ENCODE measurements around the gene ZCWPW1.

ZCWPW1 gene

DNA sequence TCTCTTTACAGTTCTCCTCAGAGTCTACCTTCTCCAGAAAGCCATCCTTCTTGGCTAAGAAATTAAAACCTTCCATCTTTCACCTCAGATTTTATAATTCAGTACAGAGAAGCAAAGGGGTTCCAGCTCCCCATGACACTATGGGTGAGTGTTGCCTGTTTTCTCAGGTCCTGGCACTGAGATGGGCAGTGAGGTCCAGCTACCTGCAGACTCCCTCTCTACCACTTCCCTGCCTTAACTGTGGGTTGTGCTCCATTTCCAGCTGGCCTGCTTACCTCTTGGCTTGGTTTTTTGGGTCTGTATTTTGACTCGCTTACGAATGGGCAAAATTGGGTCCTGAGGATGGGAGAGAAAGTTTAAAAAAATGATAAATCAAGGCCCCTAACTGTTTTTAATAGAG is 26.3 kb downstream of the ZCWPW1 start:
- Mint-ChIP-seq H3K27ac (no peak overlapping the region), H3K4me3 (no peak overlapping the region), H3K36me3 (peaks cover 6% of the 10 kb centered on the region), H3K9me3 (no peaks in the 10 kb centered on the region), H3K4me1 (peaks cover 13% of the 10 kb centered on the region)
- DNase-seq (ENCODE audit: low spot score in 2 of 2) (no peak), ATAC-seq (no peak)

GRCh38 chr7:100401811-100402210 is 26.7 kb downstream of the ZCWPW1 start:
- DNase-seq (ENCODE audit: low spot score in 2 of 2) (no peak), ATAC-seq (no peak)
- Mint-ChIP-seq H3K4me3 (no peak overlapping the region), H3K4me1 (peaks cover 17% of the 10 kb centered on the region), H3K9me3 (no peaks in the 10 kb centered on the region), H3K27ac (no peak overlapping the region), H3K36me3 (peaks cover 6% of the 10 kb centered on the region)

- H3K4me1 Mint-ChIP-seq = peaks cover 22% of the 10 kb centered on the region
- no peak for DNase-seq (ENCODE audit: low spot score in 2 of 2)
- no peaks in the 10 kb centered on the region for H3K9me3 Mint-ChIP-seq
- no peak overlapping the region for H3K27ac Mint-ChIP-seq
- ATAC-seq = no peak
- peaks cover 11% of the 10 kb centered on the region for H3K36me3 Mint-ChIP-seq
- H3K4me3 Mint-ChIP-seq = no peak overlapping the region
Observed at GRCh38 chr7:100400656-100401055, 27.8 kb downstream of the ZCWPW1 start.

DNA sequence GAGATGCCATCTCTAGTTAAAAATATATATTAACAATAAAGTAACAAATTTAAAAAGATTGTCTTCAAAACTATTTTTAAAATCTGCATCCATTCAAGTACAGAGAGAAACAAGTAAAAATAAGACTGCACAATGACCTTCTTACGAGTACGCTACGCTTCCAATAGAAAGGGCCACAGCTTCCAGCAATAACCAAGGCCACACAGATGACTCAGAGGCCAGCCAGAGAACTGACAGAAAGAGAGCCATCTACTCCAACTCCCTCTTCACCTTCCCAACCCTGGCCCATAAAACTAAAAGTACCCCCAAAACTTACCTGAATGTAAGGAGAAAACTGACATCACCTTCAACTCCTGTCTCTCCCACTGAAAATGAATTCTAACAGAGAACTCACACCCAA is 28.5 kb downstream of the ZCWPW1 start:
- ATAC-seq = no peak
- no peak overlapping the region for H3K27ac Mint-ChIP-seq
- no peak overlapping the region for H3K4me3 Mint-ChIP-seq
- no peaks in the 10 kb centered on the region for H3K9me3 Mint-ChIP-seq
- DNase-seq (ENCODE audit: low spot score in 2 of 2) = no peak
- H3K4me1 Mint-ChIP-seq = peaks cover 22% of the 10 kb centered on the region
- peaks cover 11% of the 10 kb centered on the region for H3K36me3 Mint-ChIP-seq

- peaks cover 22% of the 10 kb centered on the region for H3K4me1 Mint-ChIP-seq
- no peak for DNase-seq (ENCODE audit: low spot score in 2 of 2)
- ATAC-seq = no peak
- peak overlapping the region; percentile 74 for H3K27ac Mint-ChIP-seq
- peaks cover 11% of the 10 kb centered on the region for H3K36me3 Mint-ChIP-seq
- no peaks in the 10 kb centered on the region for H3K9me3 Mint-ChIP-seq
- no peak overlapping the region for H3K4me3 Mint-ChIP-seq
Observed at GRCh38 chr7:100398239-100398638, 30.3 kb downstream of the ZCWPW1 start.

- H3K36me3 Mint-ChIP-seq = peaks cover 11% of the 10 kb centered on the region
- no peaks in the 10 kb centered on the region for H3K9me3 Mint-ChIP-seq
- H3K4me1 Mint-ChIP-seq = peaks cover 22% of the 10 kb centered on the region
- H3K4me3 Mint-ChIP-seq = peak overlapping the region; percentile 28
- H3K27ac Mint-ChIP-seq = peak overlapping the region; percentile 80
- no peak for ATAC-seq
- no peak for DNase-seq (ENCODE audit: low spot score in 2 of 2)
Observed at GRCh38 chr7:100397315-100398081, 31.0 kb downstream of the ZCWPW1 start.

- peak overlapping the region; percentile 80 for H3K27ac Mint-ChIP-seq
- peak overlapping the region; percentile 28 for H3K4me3 Mint-ChIP-seq
- H3K4me1 Mint-ChIP-seq = peaks cover 22% of the 10 kb centered on the region
- DNase-seq (ENCODE audit: low spot score in 2 of 2) = peak in 1 of 2 donors; percentile 67
- peaks cover 11% of the 10 kb centered on the region for H3K36me3 Mint-ChIP-seq
- peak; percentile 98 for ATAC-seq
- H3K9me3 Mint-ChIP-seq = no peaks in the 10 kb centered on the region
Observed at GRCh38 chr7:100396421-100396982, 32.0 kb downstream of the ZCWPW1 start.

GRCh38 chr7:100394077-100394476 is 34.4 kb downstream of the ZCWPW1 start:
- Mint-ChIP-seq H3K4me1 (peaks cover 22% of the 10 kb centered on the region), H3K4me3 (no peak overlapping the region), H3K36me3 (peaks cover 11% of the 10 kb centered on the region), H3K27ac (no peak overlapping the region), H3K9me3 (no peaks in the 10 kb centered on the region)
- no peak for DNase-seq (ENCODE audit: low spot score in 2 of 2)
- no peak for ATAC-seq

GRCh38 chr7:100393233-100393905 is 35.1 kb downstream of the ZCWPW1 start:
- H3K4me1 Mint-ChIP-seq = peaks cover 18% of the 10 kb centered on the region
- peaks cover 8% of the 10 kb centered on the region for H3K36me3 Mint-ChIP-seq
- H3K4me3 Mint-ChIP-seq = no peak overlapping the region
- DNase-seq (ENCODE audit: low spot score in 2 of 2) = no peak
- ATAC-seq = no peak
- H3K27ac Mint-ChIP-seq = no peak overlapping the region
- H3K9me3 Mint-ChIP-seq = no peaks in the 10 kb centered on the region

DNA sequence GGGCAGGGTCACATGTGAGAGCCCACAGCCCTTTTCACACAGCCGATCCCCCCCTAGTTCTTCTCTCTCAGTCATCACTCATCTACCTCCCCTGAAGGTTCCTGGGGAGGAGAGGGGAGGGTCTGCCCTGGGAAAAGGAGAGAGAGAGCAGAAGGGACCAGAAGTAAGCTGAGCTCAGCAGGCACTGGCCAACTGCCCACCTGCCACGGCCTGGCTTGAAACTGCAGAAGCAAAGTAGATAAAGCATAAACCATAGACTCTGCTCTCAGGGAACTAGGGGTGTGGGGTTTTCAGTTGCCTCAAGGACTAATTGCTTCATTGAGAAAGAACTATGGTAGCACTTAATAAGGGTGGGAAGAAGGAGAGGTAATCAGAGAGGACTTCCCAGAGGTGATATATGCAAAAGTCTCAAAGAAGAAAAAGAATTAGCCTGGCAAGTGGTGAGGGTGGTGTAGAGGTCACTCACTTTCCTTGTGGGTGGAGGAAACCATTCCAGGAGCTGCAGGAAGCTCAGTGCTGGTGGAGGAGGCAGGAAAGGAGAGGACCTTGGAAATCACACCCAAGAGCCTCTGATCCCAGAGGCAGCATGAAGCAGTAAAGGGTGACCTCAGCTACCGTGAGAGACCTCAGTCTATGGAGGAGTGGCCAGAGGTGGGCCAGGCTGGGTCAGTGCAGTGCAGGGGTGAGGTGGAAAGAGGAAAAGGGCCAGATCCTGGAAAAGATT is 38.1 kb downstream of the ZCWPW1 start:
- Mint-ChIP-seq H3K27ac (no peak overlapping the region), H3K4me3 (no peak overlapping the region), H3K4me1 (no peaks in the 10 kb centered on the region), H3K36me3 (no peaks in the 10 kb centered on the region), H3K9me3 (no peaks in the 10 kb centered on the region)
- DNase-seq (ENCODE audit: low spot score in 2 of 2) (no peak), ATAC-seq (no peak)

DNA sequence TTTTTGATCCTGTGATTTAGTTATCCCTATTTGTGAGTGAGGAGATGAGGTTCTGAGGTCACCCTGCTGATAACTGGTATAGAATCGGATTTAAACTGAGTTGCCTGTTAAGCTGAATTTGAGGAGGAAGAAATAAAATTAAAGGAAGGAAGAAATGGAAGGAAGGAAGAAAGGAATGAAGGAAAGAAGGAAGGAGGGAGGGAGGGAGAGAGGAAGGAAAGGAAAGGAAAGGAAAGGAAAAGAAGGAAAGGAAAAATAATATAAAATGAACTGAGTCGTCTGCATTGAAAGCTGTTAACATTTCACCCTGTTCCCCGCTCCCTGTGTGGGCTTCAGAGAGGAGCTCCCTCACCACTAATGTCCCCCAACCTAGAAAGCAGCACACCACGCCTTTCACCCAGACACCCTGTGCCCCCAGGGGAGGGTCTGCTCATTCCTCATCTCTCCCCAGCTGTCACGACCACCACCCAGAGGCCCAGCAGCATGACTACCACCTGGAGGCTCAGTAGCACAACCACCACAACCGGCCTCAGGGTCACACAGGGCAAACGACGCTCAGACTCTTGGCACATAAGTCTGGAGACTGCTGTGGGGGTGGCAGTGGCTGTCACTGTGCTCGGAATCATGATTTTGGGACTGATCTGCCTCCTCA is 38.9 kb downstream of the ZCWPW1 start:
- Mint-ChIP-seq H3K4me3 (no peak overlapping the region), H3K27ac (no peak overlapping the region), H3K4me1 (no peaks in the 10 kb centered on the region), H3K9me3 (no peaks in the 10 kb centered on the region), H3K36me3 (no peaks in the 10 kb centered on the region)
- ATAC-seq (no peak), DNase-seq (ENCODE audit: low spot score in 2 of 2) (no peak)

GRCh38 chr7:100387695-100388094 is 40.8 kb downstream of the ZCWPW1 start:
- no peak overlapping the region for H3K27ac Mint-ChIP-seq
- ATAC-seq = no peak
- H3K36me3 Mint-ChIP-seq = no peaks in the 10 kb centered on the region
- H3K9me3 Mint-ChIP-seq = no peaks in the 10 kb centered on the region
- no peak for DNase-seq (ENCODE audit: low spot score in 2 of 2)
- peaks cover 6% of the 10 kb centered on the region for H3K4me1 Mint-ChIP-seq
- no peak overlapping the region for H3K4me3 Mint-ChIP-seq

DNA sequence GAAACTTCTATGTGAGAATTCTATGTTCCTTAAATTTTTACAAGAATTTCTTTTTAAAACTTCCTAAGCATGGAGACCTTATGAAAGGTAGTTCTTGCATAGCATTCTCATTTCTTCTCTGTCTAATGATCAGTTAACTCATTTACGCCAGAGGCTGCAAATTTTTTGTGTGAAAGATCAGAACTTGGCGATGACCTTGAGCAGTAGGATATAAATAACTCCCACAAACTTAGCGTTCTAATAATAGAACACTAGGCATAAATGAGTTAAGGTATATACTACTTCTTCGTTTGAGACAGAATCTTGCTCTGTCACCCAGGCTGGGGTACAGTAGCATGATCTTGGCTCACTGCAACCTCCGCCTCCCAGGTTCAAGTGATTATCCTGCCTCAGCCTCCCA is 41.6 kb downstream of the ZCWPW1 start:
- no peak overlapping the region for H3K4me3 Mint-ChIP-seq
- no peaks in the 10 kb centered on the region for H3K9me3 Mint-ChIP-seq
- peaks cover 11% of the 10 kb centered on the region for H3K4me1 Mint-ChIP-seq
- no peak overlapping the region for H3K27ac Mint-ChIP-seq
- DNase-seq (ENCODE audit: low spot score in 2 of 2) (no peak), ATAC-seq (no peak)
- H3K36me3 Mint-ChIP-seq = no peaks in the 10 kb centered on the region

GRCh38 chr7:100384628-100385294 is 43.7 kb downstream of the ZCWPW1 start:
- Mint-ChIP-seq H3K4me1 (peaks cover 11% of the 10 kb centered on the region), H3K4me3 (no peak overlapping the region), H3K27ac (no peak overlapping the region), H3K9me3 (no peaks in the 10 kb centered on the region), H3K36me3 (no peaks in the 10 kb centered on the region)
- ATAC-seq (no peak), DNase-seq (ENCODE audit: low spot score in 2 of 2) (no peak)

Measured in stimulated activated effector memory CD8-positive, alpha-beta T cell treated with anti-CD3 and anti-CD28 coated beads, Interleukin-12 subunit alpha, Interleukin-12 subunit beta, amount 100 ng/mL, for 72 hours (primary cell).